ENCODE results near the gene PLEK2.
A peak's percentile ranks its signal among the peaks of the same experiment; 100 is the strongest.

DNA sequence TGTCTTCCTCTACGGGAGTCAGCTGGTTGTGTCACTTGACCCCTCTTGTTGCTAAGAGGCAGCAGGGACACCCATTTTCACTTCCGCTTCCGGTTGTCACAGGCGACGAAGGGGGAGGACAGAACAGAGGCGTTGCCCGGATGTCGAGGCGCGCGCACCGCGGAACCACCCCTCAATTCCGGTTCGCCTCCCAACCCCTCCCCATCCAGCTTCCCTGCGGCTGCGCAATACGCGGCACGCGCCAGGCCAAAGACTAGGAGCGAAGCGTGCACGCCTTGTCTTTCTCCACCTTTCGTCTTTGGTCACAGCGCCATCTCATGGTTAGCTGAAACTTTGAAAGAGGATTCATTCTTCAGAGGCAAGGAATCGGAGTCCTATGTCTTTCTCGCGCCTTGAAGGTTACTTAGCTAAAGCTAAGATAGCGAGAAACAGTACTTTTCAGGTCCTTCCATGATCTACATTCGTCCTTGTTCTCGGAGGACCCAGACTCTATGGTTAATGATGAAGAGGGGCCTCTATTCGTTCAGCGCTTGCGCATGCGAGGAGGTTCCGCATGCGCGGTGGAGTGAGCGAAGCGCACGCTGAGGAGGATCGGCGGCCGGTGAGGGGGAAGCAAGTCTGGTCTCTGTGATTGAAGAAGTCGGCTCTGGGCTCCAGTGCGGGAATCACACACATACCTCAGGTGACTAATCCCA is 52.0 kb downstream of the PLEK2 start, which contains the start of the genes ATP6V1D and EIF2S1:
- no peak for TF ChIP-seq TAF1 (IDR thresholded peaks at IDR 0.05; ENCODE audit: low read depth)
- TF ChIP-seq POLR2AphosphoS5 (IDR thresholded peaks at IDR 0.05) = peak; percentile 87
- TF ChIP-seq, protein P1, sequence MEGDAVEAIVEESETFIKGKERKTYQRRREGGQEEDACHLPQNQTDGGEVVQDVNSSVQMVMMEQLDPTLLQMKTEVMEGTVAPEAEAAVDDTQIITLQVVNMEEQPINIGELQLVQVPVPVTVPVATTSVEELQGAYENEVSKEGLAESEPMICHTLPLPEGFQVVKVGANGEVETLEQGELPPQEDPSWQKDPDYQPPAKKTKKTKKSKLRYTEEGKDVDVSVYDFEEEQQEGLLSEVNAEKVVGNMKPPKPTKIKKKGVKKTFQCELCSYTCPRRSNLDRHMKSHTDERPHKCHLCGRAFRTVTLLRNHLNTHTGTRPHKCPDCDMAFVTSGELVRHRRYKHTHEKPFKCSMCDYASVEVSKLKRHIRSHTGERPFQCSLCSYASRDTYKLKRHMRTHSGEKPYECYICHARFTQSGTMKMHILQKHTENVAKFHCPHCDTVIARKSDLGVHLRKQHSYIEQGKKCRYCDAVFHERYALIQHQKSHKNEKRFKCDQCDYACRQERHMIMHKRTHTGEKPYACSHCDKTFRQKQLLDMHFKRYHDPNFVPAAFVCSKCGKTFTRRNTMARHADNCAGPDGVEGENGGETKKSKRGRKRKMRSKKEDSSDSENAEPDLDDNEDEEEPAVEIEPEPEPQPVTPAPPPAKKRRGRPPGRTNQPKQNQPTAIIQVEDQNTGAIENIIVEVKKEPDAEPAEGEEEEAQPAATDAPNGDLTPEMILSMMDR (IDR thresholded peaks at IDR 0.05; ENCODE audit: poor library complexity, severe bottlenecking) = peak; percentile 100
- peak; percentile 39 for TF ChIP-seq EP300 (conservative IDR thresholded peaks at IDR 0.05; ENCODE audit: poor library complexity, severe bottlenecking)
- no peak for TF ChIP-seq EZH2 (IDR thresholded peaks at IDR 0.05; ENCODE audit: borderline replicate concordance, insufficient read depth, low read length, poor library complexity, severe bottlenecking)
- TF ChIP-seq, protein P2, sequence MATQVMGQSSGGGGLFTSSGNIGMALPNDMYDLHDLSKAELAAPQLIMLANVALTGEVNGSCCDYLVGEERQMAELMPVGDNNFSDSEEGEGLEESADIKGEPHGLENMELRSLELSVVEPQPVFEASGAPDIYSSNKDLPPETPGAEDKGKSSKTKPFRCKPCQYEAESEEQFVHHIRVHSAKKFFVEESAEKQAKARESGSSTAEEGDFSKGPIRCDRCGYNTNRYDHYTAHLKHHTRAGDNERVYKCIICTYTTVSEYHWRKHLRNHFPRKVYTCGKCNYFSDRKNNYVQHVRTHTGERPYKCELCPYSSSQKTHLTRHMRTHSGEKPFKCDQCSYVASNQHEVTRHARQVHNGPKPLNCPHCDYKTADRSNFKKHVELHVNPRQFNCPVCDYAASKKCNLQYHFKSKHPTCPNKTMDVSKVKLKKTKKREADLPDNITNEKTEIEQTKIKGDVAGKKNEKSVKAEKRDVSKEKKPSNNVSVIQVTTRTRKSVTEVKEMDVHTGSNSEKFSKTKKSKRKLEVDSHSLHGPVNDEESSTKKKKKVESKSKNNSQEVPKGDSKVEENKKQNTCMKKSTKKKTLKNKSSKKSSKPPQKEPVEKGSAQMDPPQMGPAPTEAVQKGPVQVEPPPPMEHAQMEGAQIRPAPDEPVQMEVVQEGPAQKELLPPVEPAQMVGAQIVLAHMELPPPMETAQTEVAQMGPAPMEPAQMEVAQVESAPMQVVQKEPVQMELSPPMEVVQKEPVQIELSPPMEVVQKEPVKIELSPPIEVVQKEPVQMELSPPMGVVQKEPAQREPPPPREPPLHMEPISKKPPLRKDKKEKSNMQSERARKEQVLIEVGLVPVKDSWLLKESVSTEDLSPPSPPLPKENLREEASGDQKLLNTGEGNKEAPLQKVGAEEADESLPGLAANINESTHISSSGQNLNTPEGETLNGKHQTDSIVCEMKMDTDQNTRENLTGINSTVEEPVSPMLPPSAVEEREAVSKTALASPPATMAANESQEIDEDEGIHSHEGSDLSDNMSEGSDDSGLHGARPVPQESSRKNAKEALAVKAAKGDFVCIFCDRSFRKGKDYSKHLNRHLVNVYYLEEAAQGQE (IDR thresholded peaks at IDR 0.05; ENCODE audit: borderline replicate concordance) = peak; percentile 50
- TF ChIP-seq SMC3 (conservative IDR thresholded peaks at IDR 0.05; ENCODE audit: poor library complexity) = peak; percentile 77
